NCI-H82 treated with DMSO at 0.1 percent for 48 hours (cell line): ENCODE data around the gene HSPBAP1.

Source experiments
- DNase-seq: peaks from one replicate; lab custom pipeline; 2025; ENCODE audit not compliant: unreplicated experiment; lab: John Stamatoyannopoulos, UW

Gene HSPBAP1, protein sequence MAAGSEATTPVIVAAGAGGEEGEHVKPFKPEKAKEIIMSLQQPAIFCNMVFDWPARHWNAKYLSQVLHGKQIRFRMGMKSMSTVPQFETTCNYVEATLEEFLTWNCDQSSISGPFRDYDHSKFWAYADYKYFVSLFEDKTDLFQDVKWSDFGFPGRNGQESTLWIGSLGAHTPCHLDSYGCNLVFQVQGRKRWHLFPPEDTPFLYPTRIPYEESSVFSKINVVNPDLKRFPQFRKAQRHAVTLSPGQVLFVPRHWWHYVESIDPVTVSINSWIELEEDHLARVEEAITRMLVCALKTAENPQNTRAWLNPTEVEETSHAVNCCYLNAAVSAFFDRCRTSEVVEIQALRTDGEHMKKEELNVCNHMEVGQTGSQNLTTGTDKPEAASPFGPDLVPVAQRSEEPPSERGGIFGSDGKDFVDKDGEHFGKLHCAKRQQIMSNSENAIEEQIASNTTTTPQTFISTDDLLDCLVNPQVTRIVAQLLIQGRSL

DNA sequence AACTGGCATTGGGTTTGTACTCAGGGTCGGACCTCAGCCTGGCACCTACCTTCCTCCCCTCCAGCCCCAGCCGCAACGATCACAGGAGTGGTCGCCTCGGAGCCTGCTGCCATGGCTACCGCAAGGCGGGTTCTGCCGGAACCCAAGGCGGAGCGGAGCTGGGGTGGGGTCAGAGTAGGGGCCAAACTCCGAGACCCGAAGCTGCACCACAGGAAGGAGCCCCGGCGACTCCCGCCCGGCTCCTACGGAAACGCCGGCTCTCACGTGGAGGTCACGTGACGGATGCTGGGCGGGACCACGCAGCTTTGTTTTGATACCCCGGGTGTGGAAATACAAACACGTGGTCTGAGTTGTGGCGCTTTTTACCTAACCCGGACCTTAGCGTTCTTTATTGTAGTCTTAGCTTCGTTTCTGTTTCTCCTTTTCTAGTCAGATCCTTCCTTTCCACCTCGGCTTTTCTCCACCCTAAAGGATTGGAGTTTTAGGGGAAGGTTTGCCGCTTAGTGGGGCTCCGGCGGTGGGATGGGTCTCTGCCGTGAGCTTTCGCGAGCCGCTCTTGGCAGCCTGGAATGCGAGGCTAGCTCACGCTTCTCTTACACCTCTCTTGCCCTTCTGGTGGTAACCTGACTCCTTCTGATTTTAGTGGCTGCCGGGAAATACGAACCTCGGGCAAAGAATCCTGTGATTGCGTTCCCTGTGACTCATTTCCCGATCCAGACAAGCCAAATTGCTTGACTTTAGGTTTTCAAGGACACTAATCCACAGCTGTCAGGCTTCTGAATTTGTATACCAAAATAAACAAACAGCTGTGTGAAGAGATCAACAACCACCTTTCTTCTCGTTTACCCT lies at the start of gene HSPBAP1:
HSPBAP1 (minus strand) TSS at position 264 of the 849 bp plus-strand sequence; CDS start at position 113, 151 bp downstream.
- DNase-seq: no peak

DNA sequence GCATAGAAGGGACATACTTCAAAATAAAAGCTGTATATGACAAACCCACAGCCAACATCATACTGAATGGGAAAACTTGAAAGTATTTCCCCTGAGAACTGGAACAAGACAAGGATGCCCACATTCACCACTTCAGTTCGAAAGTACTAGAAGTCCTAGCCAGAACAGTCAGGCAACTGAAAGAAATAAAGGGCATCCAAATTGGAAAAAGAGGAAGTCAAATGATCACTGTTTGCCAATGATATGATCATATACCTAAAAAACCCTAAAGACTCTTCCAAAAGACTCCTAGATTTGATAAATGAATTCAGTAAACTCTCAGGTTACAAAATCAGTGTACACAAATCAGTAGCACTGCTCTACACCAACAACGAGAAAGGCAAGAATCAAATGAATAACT lies 42.0 kb upstream of the HSPBAP1 start:
- DNase-seq: no peak

DNA sequence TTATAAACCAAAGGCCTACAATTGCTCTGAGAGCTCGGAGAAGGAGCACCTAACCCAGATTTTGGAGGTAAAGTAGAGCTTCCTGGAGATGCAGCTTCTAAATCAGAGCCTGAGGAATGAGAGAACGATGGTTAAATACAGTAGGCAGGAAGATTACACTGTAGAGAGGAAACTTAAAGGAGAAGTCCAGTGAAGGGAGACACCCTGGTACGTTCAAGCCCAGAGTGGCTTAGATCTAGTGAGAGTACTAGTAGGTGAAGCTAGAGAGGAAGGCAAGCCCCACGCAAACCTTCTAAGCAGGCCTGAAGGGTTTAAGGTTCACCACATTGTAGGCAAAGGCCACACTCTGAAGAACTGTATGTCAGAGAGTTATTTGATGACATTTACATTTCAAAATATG lies 34.6 kb upstream of the HSPBAP1 start:
- DNase-seq: no peak

DNA sequence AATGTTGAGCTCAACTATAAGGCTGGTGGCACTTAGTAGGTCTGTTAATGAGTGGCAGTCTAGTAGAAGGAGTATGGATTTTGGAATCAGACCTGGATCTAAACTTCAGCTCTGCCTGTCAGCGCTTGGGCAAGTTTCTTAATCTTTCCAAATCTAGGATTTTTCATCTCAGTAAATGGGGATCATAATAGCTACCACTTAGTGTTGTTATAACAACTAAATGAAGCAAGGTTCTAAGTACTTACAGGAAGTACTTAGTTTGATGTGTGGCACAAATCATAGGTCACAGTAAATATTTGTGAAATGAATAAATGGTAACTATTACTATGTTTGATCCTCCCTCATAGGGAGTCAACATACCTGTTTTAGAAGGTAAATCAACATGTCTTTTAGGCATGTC lies 32.6 kb upstream of the HSPBAP1 start:
- no peak for DNase-seq

DNA sequence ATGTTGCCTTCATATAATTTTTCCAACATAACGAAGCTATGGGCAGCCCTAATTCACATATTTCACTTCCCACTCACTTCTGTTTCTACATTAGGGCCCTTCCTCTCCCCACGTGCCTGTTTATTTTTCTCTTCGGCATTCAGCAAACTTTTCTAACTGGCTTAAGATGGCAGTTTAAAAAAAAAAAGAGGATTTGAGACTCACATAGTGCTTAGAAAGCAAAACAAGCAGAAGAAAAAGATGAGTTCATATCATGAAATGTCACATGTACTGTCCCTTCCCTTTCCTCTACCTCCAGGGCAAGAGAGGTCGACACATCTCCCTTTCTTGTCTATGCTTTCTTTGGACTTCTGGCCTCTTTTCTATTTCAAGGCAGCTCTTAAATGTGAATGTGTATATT lies 31.8 kb upstream of the HSPBAP1 start:
- DNase-seq: no peak

DNA sequence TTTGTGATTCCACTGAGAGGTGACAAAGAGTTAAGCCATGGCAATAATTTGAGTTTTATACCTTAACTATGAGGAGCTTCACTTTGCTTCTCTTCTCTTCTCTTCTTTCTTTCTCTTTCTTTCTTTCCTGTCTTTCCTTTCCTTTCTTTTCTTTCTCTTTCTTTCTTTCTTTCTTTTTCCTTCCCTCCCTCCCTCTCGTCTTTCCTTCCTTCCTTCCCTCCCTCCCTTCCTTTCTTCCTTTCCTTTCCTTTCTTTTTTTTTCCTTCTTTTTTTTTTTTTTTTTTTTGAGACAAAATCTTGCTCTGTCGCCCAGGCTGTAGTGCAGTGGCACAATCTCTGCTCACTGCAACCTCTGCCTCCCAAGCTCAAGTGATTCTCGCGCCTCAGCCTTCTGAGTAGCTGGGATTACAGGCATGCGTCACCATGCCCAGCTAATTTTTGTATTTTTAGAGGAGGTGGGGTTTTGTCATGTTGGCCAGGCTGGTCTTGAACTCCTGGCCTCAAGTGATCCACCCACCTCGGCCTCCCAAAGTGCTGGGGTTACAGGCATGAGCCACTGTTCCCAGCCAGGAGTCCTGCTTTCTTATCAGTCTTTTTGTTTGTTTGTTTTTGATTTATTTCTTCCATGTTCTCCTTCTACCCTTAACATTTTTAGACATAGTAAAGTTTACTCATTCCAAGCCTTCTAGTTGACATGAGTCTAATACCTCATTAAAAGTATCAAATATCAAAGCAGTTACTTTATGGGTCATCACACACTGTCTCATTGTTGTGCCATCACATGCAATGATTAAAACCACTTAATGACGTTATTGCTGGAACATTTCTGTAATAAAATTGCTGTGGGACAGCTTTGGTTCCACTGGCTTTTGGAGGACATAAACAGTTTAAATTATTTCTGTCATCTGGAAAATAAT lies 31.1 kb upstream of the HSPBAP1 start:
- no peak for DNase-seq

DNA sequence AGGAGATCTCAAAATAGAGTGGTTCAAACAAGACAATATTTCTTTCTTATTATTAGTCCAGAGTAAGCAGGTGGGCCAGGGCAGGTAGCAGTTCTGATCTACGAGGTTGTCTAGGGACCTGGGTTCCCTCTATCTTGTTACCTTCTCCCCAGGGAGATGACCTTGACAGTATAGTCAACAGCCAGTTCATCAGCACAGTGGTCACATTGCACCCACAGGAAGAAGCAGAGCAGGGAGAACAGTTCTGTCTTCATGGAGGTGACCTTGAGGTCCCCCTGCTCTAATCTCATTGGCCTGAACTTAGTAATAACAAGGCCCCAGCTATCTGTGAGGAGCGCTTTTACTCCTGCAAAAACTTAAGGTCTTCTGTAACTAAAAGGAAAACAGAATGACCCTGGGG lies 23.0 kb upstream of the HSPBAP1 start:
- no peak for DNase-seq

DNA sequence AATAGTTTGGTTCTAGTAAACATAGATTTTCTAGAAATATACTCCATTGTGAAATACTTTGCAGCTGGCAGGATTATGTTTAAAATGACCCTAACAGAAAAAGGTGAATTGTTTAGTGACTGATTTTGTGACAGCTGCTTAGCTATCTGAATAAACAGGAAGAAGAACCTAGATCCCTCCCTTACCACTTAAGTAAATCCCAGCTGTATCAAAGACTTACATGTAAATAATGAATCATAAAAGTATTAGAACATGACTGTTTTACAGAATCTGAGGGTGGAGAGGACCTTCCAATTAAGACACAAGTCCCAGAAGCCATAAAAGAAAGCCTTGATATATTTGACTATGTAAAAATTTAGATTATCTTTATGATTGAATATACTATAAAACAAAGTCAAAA lies 17.1 kb upstream of the HSPBAP1 start:
- DNase-seq: no peak

DNA sequence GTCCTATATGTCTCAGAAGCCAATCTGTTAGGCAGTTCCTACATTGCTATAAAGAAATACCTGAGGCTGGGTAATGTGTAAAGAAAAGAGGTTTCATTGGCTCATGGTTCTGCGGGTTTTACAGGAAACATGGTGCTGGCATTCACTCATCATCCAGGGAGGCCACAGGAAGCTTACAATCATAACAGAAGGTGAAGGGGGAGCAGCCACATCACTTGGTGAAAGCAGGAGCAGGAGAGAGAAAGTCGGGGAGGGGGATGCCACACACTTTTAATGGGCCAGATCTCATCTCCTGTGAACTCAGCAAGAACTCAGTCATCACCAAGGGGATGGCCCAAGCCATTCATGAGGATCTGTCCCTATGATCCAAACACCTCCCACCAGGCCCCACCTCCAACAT lies 10.3 kb upstream of the HSPBAP1 start:
- no peak for DNase-seq

DNA sequence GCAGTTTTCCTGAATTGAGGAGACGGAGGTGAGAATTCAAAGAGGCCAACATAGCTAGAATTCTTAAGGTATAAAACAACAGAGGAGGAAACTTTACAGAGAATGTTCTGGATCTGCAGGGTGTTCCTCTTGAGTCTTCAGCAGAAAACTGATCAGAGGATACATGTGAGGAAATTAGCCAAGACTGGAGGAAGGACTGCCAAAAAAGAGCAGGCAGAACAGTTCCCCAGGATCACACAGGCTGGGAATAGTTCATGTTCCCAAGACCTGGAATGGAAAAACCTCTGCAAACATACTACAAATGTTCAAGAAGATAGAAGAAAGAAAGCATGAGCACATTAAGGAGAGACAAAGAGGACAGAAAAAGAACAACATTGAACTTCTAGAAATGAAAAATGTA lies 8.7 kb upstream of the HSPBAP1 start:
- no peak for DNase-seq

DNA sequence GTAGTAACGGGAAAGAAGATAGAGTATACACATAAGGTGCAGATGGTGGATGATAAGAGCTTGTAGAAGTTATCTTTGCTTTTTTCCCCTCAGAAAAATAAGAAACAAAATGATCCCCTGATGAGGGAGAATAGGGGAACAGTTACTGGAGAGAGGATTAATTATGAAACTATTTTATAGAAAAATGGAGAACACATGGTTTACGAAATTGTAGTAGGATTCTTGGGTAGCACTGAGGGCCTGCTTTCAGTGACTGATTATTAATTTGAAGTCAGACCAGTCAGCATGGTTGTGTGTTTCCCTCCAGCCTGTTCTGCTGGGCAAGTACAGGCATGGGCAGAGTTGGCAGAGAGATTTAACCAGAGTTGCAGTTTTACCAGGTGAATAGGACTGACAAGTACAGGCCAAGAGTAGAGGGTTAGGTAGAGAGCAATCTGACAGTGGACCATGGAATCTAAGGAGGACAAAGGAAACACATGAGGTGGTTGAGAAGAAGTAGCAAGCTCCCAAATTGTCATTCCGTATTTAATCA lies 7.1 kb upstream of the HSPBAP1 start:
- DNase-seq: no peak

DNA sequence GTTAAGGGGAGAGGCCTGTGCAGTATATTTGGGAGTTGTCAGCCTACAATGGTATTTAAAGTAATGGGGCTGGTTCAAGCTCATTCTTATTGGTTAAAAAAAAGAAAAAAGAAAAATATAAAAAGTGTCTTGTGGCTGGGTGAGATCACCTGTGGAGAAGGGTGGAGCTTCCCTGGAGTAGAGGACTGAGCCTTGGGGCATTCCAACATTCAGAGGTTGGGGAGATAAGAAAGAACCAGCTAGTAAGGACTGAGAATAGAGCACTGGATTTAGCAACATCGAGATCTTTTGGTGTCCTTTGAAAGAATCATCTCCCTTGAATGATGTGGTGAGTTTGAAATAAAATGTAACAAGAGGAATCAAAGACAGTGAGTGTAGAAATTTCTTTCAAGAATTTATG lies 6.4 kb upstream of the HSPBAP1 start:
- no peak for DNase-seq

DNA sequence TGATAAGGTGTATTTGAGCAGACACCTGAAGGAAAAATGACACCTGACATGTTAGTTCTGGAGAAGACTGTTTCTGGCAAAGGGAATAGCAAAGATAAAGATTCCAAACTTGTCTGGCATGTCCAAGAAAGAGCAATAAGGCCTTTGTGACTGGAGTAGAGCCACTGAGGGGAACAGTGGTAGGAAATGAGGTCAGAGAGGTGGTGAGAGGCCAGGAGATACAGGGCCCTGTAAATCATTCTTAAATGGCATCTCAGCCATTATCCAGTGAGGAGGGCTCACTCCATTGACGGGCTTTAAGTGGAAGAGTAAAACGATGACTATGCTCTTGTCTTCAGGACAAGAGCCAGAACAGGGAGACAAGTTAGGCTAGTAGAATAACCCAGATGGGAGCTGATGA lies 5.7 kb upstream of the HSPBAP1 start:
- no peak for DNase-seq

DNA sequence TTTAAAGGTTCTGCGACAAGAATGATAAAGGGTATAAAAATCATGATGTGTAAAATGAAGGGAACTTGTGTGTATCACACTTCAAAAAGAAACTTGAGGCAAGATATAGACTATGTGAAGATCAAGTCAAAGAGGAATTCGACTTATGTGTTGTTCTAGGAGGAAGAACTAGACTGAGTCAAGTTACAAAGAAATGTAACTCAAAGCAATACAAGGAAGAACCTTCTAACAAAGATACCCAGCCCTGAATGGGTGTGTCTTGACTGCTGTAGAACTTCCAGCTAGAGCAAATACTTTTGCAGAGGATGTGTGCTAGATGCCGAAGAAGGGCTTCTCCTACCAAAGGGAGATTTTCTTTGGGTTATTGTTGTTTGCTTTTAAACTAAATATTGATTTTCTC lies 3.7 kb upstream of the HSPBAP1 start:
- DNase-seq: no peak

DNA sequence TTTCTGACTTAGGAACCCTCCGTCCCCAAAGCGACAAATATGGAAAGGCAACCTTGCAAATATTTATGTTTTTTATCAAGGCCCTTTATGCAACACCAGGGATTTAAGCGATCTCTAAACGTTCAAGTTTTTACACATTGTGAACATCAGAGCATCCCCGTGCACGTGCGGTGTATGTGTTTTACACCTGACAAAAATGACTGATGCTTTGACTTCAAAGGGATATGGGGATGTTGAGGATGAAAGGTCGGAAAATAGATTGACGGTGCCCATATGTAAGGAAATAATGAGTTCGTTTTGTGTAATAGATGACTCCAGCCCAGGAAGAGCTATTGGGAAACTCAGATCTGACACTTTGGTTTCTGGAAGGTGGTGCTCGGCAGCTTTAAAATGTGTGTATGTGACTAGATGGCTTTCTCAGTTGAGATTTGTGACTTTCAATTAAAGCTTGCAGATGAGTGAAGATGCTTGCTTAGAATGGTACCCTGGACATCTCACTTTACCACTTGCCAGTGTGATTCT lies 2.1 kb upstream of the HSPBAP1 start:
- no peak for DNase-seq

DNA sequence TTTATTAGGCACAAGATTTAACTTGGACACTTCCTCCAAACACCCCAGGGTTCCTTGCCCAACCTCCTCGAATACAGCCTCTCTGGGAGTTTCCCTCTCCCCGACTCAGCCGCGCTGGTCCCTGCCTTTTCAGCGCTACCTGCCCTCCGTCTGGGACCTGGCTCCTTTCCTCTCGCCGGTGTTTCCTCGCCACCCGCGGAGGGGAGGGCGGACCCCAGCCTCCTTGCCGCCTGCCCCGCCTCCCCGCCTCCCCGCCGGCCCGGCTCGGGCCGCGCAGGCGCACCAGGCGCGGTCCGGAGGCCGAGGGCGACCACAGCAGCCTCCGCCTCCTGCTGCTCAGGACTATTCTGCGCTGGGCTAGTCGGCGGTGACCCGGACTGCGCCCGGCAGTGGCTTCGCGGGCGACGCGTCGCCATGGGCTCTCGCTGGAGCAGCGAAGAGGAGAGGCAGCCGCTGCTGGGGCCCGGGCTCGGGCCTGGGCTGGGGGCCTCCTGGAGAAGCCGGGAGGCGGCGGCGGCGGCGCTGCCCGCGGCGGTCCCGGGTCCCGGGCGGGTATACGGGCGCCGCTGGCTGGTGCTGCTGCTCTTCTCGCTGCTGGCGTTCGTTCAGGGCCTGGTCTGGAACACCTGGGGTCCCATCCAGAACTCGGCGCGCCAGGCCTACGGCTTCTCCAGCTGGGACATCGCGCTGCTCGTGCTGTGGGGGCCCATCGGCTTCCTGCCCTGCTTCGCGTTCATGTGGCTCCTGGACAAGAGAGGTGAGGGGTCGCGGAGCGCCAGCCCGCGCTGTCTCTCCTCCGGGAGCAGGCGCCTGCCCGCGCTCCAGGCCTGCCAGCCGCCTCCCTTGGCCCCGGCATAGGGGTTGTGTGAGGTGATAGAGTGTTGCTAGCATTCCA lies 1.4 kb upstream of the HSPBAP1 start, which contains the start of gene SLC49A4:
SLC49A4 (plus strand) TSS at position 291 of the 895 bp plus-strand sequence; CDS start at position 415, 124 bp downstream.
- no peak for DNase-seq

DNA sequence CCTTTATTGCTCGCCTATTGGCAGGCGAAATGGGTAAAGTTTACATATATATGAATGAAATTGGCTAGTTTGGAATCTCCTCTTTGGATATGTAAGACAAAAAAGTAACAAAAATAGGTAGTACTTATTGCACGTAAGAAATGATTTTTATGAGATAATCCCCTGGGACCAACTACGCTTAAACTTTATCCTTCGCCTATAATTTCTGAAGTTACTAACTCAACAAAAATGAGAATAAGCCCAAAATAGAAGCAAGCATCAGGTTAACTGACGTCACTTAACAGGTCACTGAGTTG lies 800 bp upstream of the HSPBAP1 start:
- DNase-seq: no peak

DNA sequence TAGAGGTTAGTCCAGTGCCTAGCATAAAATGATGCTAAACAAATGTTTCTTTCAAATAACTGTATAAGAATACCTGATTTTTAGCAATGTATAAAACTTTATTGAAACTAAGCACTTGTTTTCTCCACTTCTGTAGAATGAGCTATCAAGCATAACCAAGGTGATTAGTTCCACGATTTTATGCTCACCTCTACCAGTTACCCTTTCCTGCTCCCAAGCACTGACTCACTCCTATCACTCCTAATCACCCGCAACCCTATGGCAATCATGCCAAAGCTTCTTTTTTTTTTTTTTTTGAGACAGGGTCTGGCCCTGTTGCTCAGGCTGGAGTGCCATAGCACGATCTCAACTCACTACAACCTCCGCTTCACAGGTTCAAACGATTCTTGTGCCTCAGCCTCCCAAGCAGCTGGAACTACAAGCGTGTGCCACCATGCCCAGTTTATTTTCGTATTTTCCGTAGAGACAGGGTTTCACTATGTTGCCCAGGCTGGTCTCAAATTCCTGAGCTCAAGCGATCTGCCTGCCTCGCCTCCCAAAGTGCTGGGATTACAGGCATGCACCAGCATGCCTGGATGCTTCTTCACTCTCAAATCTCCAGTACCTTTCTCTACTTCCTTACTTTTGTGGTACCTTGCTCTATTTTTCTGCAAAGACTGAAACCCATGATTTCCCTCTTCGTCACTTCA lies 3.9 kb downstream of the HSPBAP1 start:
- DNase-seq: no peak

DNA sequence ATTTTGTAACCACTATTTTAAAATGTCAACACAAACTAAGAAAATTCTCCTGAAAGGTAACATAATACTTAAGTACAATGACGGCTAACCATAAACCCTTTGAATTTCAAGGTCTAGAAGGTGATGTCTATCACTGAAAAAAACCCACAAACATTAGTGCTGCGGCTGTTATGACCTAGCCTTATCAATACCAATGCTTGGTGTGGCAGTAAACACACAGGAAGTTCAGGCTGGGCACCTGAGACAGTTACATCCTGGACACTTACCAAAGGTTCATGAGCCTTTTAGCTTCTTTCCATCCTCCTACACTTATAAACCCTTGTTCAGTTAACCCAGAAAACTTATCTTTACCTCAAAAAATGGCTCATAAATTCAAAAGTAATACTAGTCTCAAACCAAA lies 5.8 kb downstream of the HSPBAP1 start:
- no peak for DNase-seq
